Dedifferentiated amniotic fluid mesenchymal stem cell (primary cell): ENCODE data around the gene TES.
"Not testable (repeated sequence)": the region's sequence is repeated elsewhere in the genome, so short reads cannot be mapped to it uniquely, and the experiment has no call there.

Experiments used
- DNase-seq: peaks from one replicate; pipeline ENCODE4 v3.0.0-alpha.2; 2016; ENCODE audit errors: extremely low spot score

TES gene, protein sequence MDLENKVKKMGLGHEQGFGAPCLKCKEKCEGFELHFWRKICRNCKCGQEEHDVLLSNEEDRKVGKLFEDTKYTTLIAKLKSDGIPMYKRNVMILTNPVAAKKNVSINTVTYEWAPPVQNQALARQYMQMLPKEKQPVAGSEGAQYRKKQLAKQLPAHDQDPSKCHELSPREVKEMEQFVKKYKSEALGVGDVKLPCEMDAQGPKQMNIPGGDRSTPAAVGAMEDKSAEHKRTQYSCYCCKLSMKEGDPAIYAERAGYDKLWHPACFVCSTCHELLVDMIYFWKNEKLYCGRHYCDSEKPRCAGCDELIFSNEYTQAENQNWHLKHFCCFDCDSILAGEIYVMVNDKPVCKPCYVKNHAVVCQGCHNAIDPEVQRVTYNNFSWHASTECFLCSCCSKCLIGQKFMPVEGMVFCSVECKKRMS

GRCh38 chr7:116210345-116211005 is at the start of gene TES:
TES (plus strand) TSS chr7:116210539; CDS start chr7:116210708, 169 bp downstream.
- peak; percentile 40 for DNase-seq

DNA sequence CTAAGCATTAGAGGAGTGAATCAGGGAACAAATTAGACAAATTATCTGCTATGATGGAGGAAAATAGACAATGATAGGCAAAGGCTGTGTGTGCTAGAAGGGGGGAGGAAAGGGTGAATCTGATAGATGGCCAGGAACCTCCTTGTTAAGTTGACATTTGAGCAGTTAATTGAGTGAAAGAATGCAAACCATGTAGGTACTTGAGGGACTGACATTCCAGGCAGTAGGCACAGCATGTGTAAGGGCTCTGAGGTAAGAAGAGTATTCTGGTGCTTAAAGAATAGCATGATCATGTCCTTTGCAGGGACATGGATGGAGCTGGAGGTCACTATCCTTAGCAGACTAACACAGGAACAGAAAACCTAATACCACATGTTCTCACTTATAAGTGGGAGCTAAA is 48.6 kb upstream of the TES start:
- no peak for DNase-seq

- no peak for DNase-seq
Observed at GRCh38 chr7:116162254-116162653, 48.1 kb upstream of the TES start.

DNA sequence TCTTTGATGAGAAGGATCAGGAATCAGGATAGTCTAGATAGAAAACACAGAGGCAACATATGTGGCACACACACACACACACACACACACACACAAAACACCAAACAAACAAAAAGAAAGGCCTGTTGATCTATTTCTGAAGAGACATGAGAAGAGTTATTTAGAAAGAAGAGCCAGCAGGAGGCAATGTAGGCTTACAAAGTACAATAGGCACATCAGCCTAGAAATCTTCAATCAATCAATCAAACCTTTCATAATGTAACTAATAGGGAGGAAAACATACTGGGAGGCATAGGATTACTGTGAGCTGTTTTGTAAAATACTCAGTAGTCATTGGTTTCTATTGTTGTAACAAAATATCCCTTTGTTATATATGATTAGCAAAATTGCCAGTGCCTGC is 47.3 kb upstream of the TES start:
- DNase-seq = no peak

DNA sequence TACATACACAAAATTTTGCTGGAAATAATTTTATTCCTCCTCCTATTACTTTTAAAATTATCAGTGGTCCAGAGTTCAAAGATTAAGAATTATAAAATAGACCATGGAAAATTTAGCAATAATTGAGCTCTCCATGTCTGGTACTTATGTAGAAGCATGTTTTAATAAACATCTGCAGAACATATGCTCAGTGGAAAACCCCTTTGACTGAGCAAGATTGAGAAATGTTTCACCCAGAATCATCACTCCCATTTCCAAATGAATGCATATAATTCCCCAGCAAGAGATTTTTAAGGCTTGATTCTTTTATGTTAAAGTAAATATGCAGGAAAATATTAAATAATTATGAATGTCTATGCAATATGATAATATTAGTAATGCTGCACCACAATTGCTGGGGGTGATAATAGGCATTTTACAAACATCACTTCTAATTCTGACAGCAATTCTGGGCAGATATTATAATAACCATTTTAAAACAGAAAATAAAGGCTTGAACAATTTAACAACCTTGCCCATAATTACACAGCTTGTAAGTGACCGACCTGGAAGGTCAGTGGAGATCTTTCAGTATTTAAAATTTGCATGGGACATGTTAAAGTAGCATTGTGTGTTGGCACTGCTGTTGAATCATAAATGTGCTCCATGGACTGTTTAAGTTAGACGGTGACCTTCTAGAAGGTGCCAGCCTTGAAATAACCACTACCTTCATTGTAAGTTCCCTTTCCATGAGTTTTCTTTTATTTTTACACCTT is 45.6 kb upstream of the TES start:
- no peak for DNase-seq

GRCh38 chr7:116165717-116166116 is 44.6 kb upstream of the TES start:
- DNase-seq = no peak

- no peak for DNase-seq
Observed at GRCh38 chr7:116166156-116166555, 44.2 kb upstream of the TES start.

- no peak for DNase-seq
Observed at GRCh38 chr7:116167177-116167576, 43.2 kb upstream of the TES start.

DNA sequence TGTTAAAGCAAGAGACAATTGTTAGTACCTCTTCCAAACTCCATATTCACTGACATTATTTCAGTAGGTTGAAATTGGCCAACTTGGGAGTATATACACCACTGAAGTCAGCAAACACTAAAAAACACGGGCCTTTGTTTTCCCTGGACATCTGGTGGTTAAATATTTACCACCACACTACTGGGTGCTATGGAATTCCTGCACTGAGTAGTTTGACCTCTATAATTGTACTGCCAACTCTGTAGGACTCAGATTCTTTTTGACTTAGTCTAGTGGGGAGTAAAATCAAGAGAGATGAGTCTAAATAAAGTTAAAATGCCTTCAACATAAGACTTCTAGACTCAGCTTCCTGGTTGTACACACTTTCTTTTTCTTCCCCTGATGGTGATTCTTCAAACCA is 41.3 kb upstream of the TES start:
- no peak for DNase-seq

DNA sequence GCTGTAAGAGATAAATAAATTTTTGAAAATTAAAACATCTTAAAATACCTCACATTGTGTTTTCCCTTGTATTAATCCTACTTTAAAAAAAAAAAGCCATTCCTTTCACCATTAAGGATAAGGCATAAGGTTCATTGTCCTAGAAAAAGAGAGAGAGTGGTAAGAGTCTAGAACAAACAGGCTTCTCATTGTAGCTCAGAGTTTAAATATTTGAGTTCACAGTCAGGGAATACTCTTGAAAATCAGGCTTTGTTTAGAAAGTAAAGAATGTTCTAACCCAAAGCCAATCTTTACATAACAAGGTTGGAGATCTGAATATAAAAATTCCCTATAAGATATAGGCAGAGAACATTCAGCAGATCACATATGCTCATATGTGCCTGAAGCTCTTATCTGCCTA is 40.2 kb upstream of the TES start:
- no peak for DNase-seq

- DNase-seq = no peak
Observed at GRCh38 chr7:116171094-116171493, 39.2 kb upstream of the TES start.

- DNase-seq = no peak
Observed at GRCh38 chr7:116172353-116172752, 38.0 kb upstream of the TES start.

DNA sequence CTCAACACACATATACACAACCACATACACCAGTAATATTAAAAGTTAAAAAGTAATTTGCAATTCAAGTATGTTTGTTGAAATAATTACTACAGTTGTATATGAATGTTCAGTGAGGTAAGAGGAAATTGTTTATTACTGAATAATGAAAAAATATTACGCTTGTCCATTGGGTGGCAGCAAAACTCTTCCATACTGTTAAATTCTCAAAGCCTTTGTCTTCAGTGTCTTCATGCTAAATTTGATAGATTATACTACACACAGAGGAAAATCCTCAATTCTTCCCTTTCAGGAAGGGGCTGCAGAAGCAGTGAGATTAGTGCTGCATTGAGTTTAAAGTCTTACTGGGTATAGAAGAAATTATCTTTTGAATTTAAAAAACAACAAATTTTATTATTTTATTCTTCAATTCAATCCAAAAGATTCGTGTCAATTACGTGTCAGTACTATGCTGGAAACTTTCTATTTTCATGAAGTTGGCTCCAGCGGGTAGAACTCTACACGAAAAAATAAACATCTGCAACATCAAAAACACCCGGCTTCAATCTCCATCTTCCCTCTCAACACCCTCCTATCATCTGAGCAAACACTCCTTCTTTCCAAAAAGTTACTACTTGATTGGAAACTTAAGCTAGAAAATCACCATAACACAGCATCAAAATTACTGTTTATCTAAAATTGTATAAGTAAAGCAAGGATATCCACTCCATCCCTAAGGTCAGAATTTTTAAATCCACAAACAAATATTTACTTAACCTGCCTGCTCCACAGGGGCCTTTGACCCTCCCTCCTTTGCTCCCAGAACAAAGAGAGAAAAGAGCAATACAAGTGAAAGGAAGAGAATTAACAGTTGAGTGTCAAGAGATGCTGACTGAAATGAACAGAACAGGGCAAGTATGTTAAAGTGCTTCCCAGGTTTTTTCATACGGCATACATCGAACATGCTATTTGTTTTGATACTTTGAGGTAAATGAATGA is 37.0 kb upstream of the TES start:
- peak; percentile 75 for DNase-seq

DNA sequence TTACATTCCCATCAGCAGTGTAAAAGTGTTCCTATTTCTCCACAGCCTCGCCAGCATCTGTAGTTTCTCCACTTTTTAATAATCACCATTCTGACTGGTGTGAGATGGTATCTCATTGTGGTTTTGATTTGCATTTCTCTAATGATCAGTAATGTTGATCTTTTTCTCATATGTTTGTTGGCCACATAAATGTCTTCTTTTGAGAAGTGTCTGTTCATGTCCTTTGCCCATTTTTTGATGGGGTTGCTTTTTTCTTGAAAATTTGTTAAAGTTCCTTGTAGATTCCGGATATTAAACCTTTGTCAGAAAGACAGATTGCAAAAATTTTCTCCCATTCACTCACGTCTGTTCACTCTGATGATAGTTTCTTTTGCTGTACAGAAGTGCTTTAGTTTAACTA is 35.2 kb upstream of the TES start:
- DNase-seq = not testable (repeated sequence)

DNA sequence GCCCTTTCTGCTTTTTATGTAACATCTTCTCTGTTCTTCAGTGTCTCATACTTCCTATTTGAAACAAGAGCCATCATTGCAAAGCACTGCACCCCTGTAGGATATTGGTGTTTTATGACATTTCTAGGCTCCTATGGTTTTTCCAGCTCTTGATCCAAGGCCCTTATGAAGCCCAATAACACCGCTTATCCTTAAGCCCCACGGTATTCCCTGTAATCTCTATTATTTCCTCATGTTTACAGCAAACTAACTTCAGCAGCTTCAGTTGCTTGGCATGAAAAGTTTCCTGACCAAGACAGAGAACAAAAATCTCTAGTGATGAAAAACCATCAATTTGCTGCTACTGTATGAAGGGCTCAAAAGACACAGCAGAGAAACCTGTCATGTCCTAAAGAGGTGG is 34.1 kb upstream of the TES start:
- no peak for DNase-seq

DNA sequence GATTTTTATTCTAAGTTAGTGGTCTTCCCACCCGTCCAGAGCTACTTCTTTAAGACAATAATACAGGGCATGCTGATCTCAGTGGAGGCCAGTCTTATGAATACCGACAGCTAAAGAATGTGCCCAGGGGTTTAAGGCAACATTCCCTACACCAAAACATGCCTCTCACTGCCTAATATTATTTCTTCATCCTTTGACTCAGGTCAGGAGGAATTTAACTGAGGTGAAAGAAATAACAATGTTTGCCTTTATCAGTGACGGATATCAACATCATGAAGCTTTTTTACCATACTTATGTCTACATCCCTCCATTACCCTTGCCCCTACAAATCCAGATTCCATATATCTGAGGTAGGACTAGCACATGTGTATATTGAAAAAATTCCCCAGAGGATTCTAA is 33.3 kb upstream of the TES start:
- DNase-seq = peak; percentile 45

GRCh38 chr7:116180302-116180701 is 30.0 kb upstream of the TES start:
- peak; percentile 73 for DNase-seq

GRCh38 chr7:116182023-116182422 is 28.3 kb upstream of the TES start:
- DNase-seq = no peak

- DNase-seq = no peak
Observed at GRCh38 chr7:116185450-116185849, 24.9 kb upstream of the TES start.

DNA sequence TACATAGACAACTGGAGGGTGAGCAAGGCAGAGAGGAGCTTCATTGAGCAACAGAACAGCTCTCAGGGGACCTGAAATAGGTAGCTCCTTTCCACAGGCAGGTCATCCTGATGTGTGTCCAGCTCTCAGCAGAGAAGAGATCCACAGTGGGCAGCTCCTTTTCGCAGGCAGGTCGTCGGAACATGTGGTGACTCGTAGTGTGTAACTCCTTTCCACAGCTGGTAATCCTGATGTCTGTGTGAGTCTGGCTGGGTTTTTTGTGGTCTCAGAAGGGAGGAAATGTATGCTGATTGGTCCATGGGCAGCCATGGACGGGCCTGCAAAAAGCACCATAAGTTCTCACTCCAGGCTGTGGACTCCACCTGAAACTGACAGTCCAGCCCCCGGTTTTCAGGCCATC is 24.4 kb upstream of the TES start:
- no peak for DNase-seq

- DNase-seq = no peak
Observed at GRCh38 chr7:116187400-116187799, 22.9 kb upstream of the TES start.
